Astrocyte of the cerebellum (primary cell): ENCODE results near the gene TOLLIP.

Source experiments
- DNase-seq: peaks from one replicate; pipeline ENCODE4 v3.0.0-alpha.2; 2011; ENCODE audit warnings: low read depth
- H3K4me3 ChIP-seq: 2 replicates; pipeline ENCODE4 v1.5.1; 2011; ENCODE audit warnings: mild to moderate bottlenecking, low read depth, low read length, moderate library complexity
- in situ Hi-C: cut with HindIII; loops from 2 replicates; pipeline ENCODE4 v1.10.0; 2017; ENCODE audit warnings: low sequenced_read_pairs
- TF ChIP-seq, protein P1 (sequence below): IDR thresholded peaks from 2 replicates; pipeline ENCODE4 v1.5.1; 2012; ENCODE audit warnings: low read length, low read depth, moderate library complexity, mild to moderate bottlenecking; ENCODE audit errors: missing control alignments

Gene TOLLIP

DNA sequence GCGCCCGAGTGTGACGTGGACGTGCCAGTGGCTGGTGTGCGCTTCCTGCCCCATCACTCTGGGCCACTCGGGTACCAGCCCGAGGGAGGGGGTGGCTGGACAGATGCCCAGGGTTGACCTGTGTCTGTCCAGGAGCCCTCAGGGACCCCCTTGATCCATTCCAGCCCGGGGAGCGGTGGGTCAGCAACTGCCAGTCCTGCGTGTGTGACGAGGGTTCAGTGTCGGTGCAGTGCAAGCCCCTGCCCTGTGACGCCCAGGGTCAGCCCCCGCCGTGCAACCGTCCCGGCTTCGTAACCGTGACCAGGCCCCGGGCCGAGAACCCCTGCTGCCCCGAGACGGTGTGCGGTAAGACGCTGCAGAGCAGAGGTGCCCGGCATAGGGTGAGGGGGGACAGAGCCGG is 52.1 kb downstream of the TOLLIP start:
- H3K4me3 ChIP-seq = no peak overlapping the region
- in situ Hi-C loops = no loop called here
- no peak for DNase-seq
- TF ChIP-seq, protein P1, sequence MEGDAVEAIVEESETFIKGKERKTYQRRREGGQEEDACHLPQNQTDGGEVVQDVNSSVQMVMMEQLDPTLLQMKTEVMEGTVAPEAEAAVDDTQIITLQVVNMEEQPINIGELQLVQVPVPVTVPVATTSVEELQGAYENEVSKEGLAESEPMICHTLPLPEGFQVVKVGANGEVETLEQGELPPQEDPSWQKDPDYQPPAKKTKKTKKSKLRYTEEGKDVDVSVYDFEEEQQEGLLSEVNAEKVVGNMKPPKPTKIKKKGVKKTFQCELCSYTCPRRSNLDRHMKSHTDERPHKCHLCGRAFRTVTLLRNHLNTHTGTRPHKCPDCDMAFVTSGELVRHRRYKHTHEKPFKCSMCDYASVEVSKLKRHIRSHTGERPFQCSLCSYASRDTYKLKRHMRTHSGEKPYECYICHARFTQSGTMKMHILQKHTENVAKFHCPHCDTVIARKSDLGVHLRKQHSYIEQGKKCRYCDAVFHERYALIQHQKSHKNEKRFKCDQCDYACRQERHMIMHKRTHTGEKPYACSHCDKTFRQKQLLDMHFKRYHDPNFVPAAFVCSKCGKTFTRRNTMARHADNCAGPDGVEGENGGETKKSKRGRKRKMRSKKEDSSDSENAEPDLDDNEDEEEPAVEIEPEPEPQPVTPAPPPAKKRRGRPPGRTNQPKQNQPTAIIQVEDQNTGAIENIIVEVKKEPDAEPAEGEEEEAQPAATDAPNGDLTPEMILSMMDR = no peak

DNA sequence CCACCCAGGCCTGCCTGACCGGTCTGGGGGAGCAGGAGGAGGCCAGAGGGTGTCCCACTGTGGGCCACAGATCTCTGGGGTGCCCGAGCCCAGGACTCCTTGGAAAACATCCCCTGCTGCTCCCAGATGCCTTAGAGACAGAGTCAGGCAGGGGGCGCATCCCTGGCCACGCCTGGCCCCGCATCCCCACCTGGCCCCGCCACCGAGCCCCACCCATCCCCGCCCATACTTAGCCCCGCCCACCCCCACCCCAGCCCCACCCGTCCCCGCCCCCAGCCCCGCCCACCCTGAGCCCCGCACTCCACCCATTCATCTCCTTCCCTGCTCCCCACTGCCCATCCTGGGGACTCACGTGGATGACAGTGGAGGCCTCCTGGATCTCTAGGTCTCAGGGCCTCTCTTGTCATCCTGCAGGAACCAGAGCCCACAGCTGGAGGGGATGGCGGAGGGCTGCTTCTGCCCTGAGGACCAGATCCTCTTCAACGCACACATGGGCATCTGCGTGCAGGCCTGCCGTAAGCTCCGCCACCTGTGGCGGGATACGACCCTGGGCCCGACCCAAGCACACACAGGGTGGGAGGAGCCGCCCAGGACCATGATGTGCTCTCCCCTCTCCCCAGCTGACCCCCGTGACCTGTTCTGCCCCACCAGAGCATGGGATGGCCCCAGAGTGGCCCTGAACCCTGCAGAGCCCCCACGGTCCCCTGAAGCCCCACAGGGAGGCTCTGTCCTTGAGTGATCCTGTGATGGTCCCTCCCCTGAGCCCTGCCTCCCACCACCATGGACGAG is 53.0 kb downstream of the TOLLIP start:
- no peak overlapping the region for H3K4me3 ChIP-seq
- no peak for DNase-seq
- in situ Hi-C loops = no loop called here
- TF ChIP-seq, protein P1 = no peak

DNA sequence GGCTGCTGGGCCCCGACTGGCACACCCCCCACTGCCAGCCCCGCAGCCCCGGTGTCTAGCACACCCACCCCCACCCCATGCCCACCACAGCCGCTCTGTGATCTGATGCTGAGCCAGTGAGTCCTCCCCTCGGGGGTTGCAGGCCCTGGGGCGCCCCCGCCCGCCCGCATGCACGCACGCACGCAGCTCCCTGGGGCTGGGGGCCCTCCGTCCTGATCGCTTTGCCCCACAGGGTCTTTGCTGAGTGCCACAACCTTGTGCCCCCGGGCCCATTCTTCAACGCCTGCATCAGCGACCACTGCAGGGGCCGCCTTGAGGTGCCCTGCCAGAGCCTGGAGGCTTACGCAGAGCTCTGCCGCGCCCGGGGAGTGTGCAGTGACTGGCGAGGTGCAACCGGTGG is 54.3 kb downstream of the TOLLIP start:
- in situ Hi-C loops = no loop called here
- DNase-seq = no peak
- TF ChIP-seq, protein P1 = no peak
- no peak overlapping the region for H3K4me3 ChIP-seq

DNA sequence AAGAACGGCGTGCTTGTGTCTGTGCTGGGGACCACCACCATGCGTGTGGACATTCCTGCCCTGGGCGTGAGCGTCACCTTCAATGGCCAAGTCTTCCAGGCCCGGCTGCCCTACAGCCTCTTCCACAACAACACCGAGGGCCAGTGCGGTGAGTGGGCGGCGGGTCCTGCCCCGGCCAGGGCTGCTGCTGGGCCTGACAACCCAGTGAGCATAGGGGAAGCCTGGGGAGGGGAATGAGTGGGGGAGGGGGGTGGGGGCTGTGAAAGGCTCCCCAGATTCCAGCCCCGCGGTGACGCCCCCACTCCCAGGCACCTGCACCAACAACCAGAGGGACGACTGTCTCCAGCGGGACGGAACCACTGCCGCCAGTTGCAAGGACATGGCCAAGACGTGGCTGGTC is 54.7 kb downstream of the TOLLIP start:
- in situ Hi-C loops = no loop called here
- no peak for DNase-seq
- H3K4me3 ChIP-seq = no peak overlapping the region
- TF ChIP-seq, protein P1 = no peak

- TF ChIP-seq, protein P1 = no peak
- in situ Hi-C loops = no loop called here
- DNase-seq = no peak
- H3K4me3 ChIP-seq = no peak overlapping the region
Measured at GRCh38 chr11:1254086-1254648, 55.3 kb downstream of the TOLLIP start.

GRCh38 chr11:1253103-1253485 is 56.3 kb downstream of the TOLLIP start:
- TF ChIP-seq, protein P1 = no peak
- in situ Hi-C loops = no loop called here
- H3K4me3 ChIP-seq = no peak overlapping the region
- no peak for DNase-seq
